HG02610 (cell line): Measurements from ENCODE around the gene KIAA1549.
"Not testable (repeated sequence)": the region's sequence is repeated elsewhere in the genome, so short reads cannot be mapped to it uniquely, and the experiment has no call there.

ENCODE experiments used
- ATAC-seq: cut with Tn5 transposase; IDR thresholded peaks from one replicate; pipeline ENCODE4 v1.9.1; 2021; ENCODE audit warnings: mild to moderate bottlenecking, moderate library complexity; ENCODE audit not compliant: unreplicated experiment

Gene KIAA1549

DNA sequence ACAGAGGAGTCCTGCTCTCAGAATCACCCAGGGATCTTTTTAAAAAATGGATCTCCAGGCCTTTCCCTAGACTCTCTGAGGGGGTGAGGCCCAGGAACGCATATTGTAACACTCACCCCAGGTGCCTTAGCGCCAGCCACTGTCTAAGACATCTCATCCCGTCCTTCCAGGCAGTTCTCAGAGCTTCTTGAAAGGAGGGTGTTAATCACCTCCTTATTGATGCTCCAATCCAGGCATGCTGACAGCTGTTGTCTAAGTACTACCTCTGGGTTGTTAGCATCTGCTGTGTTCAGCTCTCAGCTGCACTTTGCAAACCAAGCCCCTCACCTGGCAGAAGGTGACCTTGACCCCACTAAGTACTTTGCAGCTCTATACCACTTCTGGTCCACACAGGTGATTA, 36.0 kb downstream of the KIAA1549 start:
- no peak for ATAC-seq

DNA sequence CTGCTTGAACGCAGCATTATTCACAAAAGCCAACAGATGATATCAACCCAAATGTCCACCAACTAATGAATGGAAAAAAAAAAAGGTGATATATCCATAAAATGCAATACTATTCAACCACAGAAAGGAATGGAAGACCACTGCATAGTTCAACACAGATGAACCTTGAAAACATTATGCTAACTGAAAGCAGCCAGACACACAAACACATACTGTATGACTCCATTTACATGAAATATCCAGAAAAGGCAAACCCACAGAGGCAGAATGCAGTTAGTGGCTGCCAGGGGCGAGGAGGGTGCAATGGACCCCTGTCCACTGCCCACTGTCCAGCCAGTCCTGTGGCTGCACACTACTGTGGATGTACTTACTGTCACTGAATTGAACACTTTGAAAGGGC, 36.6 kb downstream of the KIAA1549 start:
- ATAC-seq: no peak

DNA sequence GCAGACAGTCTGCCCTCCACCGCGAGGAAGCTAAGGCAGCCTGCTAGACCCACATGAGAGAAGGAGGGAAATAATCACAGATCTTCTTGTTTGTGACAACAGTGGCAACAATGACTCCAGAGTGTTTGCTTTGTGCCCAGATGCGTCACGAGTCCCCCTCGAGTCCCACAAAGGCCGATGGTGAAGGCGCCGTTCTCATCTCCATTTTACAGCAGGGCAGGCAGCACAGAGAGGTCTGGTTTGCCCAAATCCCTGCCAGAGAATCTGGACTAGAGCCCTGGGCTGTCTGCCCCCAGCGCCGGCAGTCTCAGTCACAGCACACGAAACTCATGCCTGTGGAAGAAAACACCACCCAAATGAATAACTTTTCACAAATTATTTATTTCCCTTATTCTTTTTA, 38.1 kb downstream of the KIAA1549 start:
- ATAC-seq: no peak

DNA sequence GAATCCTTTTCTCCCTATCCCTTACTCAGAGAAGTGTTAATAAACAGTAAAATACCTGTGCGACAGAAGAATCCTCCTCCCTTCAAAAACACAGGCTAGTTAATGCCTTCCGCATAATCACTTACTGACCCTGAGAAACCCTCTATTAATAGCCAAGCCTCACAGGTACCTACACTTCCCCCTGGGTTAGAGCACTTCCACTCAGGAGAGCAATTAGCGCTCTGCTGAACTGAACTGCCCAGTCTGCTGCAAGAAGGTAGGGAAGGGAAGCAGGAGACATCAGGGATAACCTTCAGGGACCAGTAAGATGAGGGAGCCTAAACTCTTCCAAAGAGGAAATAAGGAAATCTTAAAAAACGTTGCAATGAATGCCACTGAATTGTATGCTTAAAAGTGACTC, 39.6 kb downstream of the KIAA1549 start:
- ATAC-seq: no peak

DNA sequence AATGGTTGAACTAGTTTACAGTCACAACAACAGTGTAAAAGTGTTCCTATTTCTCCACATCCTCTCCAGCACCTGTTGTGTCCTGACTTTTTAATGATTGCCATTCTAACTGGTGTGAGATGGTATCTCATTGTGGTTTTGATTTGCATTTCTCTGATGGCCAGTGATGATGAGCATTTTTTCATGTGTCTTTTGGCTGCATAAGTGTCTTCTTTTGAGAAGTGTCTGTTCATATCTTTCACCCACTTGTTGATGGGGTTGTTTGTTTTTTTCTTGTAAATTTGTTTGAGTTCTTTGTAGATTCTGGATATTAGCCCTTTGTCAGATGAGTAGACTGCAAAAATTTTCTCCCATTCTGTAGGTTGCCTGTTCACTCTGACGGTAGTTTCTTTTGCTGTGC, 40.6 kb downstream of the KIAA1549 start:
- not testable (repeated sequence) for ATAC-seq

DNA sequence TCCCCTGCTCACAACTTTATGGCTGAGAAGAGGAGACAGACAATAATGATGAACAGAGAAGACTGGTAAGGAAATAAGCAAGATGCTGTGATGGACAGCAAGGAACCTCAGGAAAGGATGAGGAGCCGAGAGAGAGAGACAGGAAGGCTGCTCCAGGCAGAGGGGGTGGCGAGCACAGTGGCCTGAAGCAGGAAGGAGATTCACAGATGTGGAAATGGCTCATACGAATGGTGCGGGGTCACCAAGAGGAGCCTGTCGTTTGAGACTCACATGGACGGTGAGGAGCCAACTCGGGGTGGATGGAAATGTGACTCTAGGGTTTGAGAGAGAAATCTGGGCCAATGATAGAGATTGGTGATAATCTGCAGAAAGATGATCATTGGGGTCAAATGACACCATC, 43.7 kb downstream of the KIAA1549 start:
- no peak for ATAC-seq

DNA sequence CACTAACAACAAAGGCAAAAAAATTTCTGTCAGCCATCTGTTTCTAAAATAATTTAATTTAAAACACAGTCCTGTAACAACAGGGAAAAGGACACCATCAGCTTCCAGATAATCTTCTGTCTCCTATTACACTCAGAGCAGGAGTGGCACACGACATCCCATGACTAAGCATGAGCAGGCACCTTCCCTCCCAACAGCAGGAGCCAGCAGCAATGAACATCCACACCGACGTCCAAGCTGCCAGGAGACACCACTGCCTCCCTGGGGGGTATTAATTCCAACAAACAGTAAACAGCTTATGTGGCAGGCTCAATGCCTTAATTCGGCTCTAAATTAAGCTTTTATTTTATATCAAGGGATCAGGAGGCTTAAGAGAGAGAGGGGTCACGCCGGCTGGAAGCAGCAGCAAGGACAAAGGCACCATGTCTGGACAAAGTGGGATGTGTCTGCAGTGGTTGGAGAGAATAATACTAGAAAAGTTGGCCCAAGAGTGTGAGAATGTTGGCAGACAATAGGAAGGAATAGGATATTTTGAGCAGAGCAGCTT, 45.7 kb downstream of the KIAA1549 start:
- ATAC-seq: no peak

DNA sequence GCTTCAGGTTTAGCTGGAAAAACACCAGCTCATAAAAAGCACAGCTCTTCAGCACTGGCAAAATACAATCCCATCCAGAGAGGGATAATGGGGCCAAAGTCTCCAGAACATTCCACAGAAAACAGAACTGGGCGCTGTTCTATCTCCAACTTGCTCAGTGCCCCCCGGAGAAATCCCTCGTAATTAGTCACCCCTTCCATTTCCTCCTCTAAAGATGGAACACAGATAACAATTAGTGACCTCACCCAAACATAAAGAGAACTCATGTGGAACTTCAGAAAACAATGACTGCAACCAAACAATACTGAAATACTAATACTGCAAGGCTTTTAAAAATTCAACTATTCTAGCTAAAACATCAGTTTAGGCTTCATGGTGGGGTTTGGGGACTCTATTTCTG, 46.3 kb downstream of the KIAA1549 start:
- no peak for ATAC-seq

DNA sequence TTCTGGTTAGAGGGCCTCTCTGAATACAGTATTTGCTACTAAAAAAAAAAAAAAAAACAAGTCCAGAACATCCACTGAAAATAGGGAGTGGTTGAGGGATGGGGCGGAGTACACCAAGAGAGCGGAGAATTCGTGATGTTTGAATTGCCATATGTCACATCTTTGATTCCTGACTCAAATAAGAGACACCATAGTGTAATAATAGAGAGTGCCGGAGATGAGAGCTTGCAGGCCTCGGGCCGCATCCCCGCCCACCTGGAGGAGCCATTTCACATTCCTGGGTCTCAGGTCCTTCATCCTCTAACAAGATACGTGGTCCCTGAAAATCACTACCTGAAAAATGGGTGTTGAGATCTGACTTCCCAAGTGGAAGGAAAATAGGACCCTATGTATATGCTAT, 46.8 kb downstream of the KIAA1549 start:
- ATAC-seq: no peak

DNA sequence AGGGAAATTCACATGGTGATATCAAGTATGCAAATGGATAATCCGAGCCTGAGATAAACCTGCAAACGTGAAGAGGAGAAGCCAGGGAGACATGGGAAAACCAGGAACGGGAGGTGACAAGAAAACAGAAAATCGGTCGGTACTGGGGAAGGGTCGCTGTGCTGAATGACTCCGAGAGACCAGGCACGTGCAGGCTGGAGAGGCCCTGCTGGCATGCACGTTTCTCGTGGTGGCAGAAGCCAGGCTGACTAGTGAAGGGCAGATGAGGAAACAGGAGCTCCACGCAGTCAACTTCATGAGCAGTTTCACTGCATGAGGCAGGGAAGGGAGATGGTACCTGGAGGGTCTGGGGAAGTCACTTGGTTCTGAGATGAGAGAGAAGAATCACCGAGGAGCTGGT, 48.3 kb downstream of the KIAA1549 start:
- ATAC-seq: no peak

DNA sequence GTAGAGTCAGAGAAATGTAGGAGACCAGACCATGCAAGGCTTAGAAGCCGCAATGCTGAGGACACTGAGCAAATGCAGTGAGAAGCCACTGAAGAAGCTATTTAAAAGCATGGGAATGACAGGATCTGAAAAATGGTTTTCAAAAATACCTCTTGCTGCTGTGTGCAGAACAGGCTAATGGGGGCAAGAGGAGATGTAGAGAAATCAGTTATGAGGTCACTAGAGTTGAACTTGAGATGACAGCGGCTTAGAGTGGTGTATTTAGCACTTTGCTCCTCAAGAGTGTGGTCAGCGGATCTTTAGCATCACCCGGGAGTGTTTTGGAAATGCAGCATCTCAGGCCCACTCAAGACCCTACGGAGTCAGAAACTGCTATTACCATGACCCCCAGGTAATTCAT, 48.8 kb downstream of the KIAA1549 start:
- ATAC-seq: no peak

DNA sequence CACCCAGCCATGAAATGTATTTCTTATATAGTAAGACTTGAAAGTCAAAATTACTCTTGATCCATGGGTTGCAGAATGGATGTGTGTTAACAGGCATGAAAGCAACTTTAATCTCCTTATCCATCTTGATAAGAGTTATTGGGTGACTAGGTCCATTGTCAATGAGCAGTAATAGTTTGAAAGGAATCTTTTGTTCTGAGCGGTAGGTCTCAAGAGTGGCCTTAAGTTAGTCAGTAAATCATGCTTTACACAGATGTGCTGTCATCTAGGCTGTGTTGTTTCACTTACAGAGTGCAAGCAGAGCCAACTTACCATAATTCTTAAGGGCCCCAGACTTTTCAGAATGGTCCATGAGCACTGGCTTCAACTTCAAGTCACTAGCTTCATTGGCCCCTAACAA, 51.2 kb downstream of the KIAA1549 start:
- ATAC-seq: no peak

DNA sequence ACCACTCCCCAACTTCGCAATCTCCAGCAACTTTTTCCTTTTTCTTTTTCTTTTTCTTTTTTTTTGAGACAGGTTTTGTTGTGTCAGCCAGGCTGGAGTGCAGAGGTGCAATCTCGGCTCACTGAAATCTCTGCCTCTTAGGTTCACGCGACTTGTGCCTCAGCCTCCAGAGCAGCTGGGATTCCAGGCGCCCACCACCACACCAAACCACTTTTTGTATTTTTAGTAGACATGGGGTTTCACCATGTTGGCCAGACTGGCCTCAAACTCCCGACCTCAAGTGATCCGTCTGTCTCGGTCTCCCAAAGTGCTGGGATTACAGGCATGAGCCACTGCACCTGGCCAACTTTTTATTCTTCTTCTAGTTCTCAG, 55.0 kb downstream of the KIAA1549 start:
- ATAC-seq: peak; percentile 23

DNA sequence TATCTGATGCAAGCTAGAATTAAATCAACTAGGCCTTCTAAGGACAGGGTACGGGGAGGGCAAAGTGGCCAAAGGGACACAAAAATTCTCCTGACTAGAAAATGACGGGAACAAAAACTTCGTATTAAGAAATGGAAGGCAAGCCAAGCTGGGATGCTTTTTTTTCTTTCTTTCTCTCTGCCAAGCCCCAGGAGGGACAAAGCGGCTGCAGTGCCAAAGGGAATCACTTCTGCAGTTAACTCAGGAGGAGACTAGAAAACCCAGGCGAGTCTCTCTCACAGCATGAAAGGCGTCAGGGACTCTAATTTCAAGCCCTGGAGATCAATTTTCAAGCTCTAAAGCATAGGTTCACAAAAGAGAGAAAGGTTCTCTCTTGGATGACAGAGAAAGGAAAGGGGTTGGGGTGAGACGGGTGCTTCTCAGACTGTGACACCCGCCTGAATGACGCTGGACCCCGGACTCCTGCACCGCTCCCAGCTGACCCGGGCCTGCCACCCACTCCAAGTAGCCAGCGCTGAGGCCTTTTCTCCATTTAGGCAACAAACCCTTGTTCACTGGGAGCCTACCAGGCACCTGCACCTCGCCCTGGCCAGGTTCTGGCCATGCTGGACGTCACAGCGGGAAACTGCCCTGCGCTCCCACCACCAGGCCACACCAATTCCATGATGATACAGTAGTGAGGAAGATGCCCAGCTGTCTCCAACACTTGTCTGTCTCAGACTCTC, 56.5 kb downstream of the KIAA1549 start:
- ATAC-seq: no peak

DNA sequence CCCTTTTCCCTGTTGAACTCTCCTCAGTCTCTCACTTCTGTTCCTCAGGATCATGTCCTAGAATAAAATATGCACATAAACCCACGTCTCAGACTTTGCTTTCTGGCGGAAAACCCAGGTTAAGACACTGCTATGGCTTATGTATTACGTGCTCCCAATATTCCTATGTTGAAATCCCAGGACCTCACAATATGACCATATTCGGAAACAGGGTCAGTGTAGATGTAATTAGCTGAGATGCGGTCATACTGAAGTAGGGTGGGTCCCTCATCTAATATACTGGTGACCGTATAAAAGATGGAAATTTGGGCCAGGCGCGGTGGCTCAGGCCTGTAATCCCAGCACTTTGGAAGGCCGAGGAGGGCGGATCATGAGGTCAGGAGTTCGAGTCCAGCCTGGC, 59.9 kb downstream of the KIAA1549 start:
- no peak for ATAC-seq

DNA sequence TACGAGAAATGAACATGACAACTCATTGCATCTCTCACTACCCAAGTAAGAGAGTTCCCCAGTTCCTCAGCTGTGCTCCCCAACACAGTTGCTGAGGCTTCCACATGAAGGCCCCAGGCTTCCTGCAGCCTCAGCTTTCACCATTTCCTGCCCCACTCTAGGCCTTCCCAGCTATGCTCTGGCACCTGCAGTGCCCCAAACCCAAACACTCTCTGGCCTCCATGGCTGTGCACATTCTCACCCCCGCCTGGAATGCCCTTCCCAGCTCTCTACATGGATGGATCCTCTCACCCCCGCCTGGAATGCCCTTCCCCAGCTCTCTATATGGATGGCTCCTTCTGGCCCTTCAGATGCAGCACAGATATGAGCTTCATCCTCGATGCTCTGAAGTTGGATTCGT, 61.3 kb downstream of the KIAA1549 start:
- no peak for ATAC-seq

DNA sequence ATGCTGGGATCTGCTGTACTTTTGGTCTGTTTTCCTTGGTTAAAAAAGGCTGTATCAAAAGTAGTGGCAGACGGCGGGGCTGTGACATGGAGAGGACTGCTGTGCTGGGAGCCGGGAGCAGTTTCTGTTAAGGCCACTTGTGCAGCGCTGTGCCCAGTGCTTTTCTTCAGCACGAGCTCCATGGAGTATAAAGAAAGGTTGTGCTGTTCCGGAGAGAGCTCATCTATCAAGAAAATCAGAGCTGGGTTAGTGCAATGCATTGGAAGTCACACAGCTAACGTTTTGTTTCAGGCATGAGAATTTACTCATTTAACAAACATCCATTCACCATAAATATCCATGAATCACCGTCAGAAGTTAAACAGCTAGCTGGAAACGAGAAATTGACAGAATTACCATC, 62.0 kb downstream of the KIAA1549 start:
- no peak for ATAC-seq

DNA sequence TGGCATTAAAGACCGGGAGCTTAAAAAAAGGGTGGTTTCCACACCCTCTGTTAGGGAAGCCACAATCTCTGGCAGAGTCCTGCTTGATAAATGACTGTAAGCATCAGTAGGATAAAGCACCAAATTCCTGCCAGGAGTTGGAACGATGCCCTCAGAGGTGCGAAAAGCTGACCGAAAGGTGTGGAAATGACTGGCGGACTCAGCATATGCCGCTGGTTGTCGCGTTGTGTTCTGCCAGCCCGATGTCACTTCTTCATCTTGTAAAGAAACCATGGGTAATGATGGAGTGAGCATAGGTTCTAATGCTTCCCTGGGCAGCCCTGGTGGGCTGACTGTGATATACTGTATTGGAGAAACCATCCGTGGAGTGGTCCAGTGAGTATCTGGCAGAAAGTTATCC, 62.4 kb downstream of the KIAA1549 start:
- no peak for ATAC-seq

DNA sequence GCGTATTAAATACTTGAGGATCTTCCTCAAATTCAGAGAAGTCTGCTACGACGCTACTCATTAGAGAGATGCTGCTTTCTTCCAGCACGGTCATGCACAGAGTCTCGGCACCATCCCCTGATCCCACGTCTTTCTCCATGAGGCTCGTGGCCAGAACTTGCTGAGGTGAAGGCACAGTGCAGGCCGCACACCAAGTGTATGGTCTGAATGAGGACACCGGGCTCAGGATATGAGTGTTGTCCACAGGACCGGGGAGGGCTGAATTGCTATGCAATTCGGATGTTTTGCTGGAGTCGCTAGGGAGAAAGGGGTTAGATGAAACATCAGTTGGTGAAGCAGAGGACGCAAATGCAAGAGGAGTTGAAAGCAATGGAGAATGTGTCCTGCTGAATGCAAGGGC, 63.0 kb downstream of the KIAA1549 start:
- ATAC-seq: no peak

DNA sequence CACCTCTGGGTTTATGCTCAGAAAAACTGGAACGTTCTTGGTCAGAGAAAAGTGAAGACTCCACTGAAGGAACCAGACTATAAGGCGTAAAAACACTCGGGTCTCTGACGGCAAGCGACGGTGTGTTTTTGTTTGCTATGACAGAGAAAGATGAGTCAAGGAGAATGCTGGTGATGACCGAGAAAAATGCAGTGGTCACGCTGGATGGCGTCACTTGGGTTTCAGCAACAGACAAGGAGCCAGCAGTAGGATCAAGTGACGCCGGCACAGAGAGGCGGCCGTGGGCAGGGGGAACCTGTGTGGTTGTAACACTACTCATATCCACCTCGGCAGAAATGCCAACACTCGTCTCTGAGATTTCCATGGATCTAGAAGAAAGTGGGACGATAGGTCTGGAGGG, 63.4 kb downstream of the KIAA1549 start:
- ATAC-seq: no peak

DNA sequence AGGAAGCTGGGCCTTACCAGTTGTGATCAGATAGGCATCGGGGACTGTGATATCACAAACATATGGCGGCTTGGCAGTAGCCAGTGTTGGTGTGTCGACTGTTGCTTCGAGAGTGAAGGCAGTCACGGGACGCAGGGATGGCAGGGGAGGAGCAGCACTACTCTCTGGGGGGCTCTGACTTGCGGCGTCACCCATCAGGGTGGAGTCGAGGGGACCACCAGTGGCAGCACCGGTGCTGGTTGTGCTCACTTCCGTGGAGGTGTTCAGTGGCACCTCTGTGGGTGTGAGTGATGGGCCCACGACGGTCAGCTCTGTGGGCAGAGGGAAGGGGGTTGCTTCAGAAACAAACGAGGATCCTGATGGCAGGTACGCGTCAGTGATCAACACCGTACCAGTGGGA, 64.5 kb downstream of the KIAA1549 start:
- ATAC-seq: no peak

DNA sequence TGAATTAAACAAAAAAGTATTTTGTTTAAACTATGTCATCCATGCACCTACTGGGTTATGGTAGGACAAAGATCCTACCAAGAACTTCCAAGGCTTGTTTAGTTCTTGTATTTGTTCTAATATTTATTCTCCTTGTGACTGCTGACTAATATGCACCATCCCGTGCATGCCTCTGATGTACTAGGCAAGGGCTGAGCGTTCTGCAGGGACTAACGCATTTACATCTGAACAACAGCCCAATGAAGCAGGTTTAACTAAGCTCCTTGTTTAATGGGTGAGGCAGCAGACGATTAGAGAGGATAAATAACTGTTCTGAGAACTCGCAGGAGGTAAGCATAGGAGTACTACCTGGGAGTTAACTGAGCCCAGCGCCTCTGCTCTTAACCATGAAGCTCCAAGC, 64.9 kb downstream of the KIAA1549 start:
- no peak for ATAC-seq

DNA sequence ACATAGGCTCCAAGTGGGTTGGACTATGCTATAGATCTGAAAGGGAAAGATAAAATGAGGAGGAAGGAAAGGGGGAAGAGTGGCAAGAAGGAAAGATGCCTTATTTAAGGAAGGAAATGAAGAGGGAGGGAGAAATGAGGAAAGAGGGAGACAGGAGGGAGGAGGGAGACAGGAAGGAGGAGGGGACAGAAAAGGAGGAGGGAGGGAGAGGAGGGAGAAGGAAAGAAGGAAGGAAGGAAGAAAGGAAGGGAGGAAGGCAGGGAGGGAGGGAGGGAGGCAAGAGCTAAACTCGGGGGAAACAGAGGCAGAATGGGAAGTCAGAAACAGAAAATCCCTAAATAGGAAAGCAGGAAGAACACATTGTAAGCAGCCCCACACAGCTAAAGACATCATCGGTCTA, 67.4 kb downstream of the KIAA1549 start:
- no peak for ATAC-seq
